Spleen (tissue), 11 donors: Measurements from ENCODE around the gene HBM. TPM values are rescaled to one million over a fixed set of nuclear protein-coding genes. Genes with fewer than 3 reads are reported as not detected.
"Not testable (repeated sequence)": the region's sequence is repeated elsewhere in the genome, so short reads cannot be mapped to it uniquely, and the experiment has no call there.

ENCODE experiments used
- DNase-seq: peaks from one replicate; pipeline ENCODE4 v3.0.0-alpha.2; 2020
- H3K27ac ChIP-seq, 8 donors: fragments of 200-600 bp; sonication (generic) in 7 of 8; 1 replicate in 4 of 8; 2 replicates in 4 of 8; pipeline versions ENCODE4 v1.5.0 to v1.8.0; 2016 to 2021; ENCODE audit warnings: inconsistent platforms in 4 of 8, mild to moderate bottlenecking in 4 of 8, moderate library complexity in 1 of 8
- H3K27me3 ChIP-seq, 7 donors: fragments of 200-600 bp; sonication (generic) in 6 of 7; replicated peaks in 1 of 7; 1 replicate in 4 of 7; 2 replicates in 3 of 7; pipeline versions ENCODE4 v1.5.0 to v1.8.0; 2016 to 2021; ENCODE audit warnings: inconsistent platforms in 3 of 7, mild to moderate bottlenecking in 1 of 7
- H3K36me3 ChIP-seq, 6 donors: fragments of 200-600 bp; sonication (generic) in 5 of 6; 1 replicate in 4 of 6; 2 replicates in 2 of 6; pipeline versions ENCODE4 v1.5.0 to v1.8.0; 2016 to 2021; ENCODE audit warnings: inconsistent platforms in 2 of 6
- H3K4me1 ChIP-seq, 6 donors: fragments of 200-600 bp; sonication (generic) in 5 of 6; 1 replicate in 3 of 6; 2 replicates in 3 of 6; pipeline versions ENCODE4 v1.5.0 to v1.8.0; 2016 to 2021; ENCODE audit warnings: inconsistent platforms in 3 of 6
- H3K4me3 ChIP-seq, 8 donors: fragments of 200-600 bp; sonication (generic) in 7 of 8; 1 replicate in 4 of 8; 2 replicates in 4 of 8; pipeline versions ENCODE4 v1.5.0 to v1.8.0; 2016 to 2021; ENCODE audit warnings: inconsistent platforms in 4 of 8, mild to moderate bottlenecking in 4 of 8, moderate library complexity in 2 of 8
- H3K9me3 ChIP-seq, 8 donors: fragments of 200-600 bp; sonication (generic) in 7 of 8; 1 replicate in 4 of 8; 2 replicates in 4 of 8; pipeline versions ENCODE4 v1.5.0 to v1.8.0; 2016 to 2021; ENCODE audit warnings: inconsistent platforms in 4 of 8
- CTCF ChIP-seq, 11 experiments: fragments of 200-600 bp in 7 of 11; fragments of 450-650 bp in 4 of 11; sonication (generic) in 4 of 11; IDR thresholded peaks in 8 of 11; conservative IDR thresholded peaks in 3 of 11; 1 replicate in 7 of 11; 2 replicates in 4 of 11; pipeline versions ENCODE4 v1.4.0 to v1.8.0; 2016 to 2021; ENCODE audit warnings: antibody characterized with exemption in 11 of 11, inconsistent platforms in 4 of 11, mild to moderate bottlenecking in 1 of 11
- POLR2A ChIP-seq, 3 donors: fragments of 450-650 bp; IDR thresholded peaks; one replicate each; pipeline ENCODE4 v1.5.1; 2017; ENCODE audit warnings: antibody characterized with exemption in 3 of 3, mild to moderate bottlenecking in 1 of 3
- POLR2AphosphoS5 ChIP-seq, 3 donors: sonication (generic); formaldehyde crosslinking; IDR thresholded peaks; one replicate each; pipeline ENCODE4 v1.5.1; 2017; ENCODE audit warnings: antibody characterized with exemption in 3 of 3
- WGBS, 5 donors: extraction: QIAGEN DNeasy Blood & Tissue Kit in 3 of 5; methylation state at CpG; one replicate each; pipeline versions ENCODE4 v1.1.5 to v1.1.7; 2013 to 2018; 5-methylcytosine and 5-hydroxymethylcytosine counted together
- intact Hi-C: fragments of 100-400 bp; cut with DNase I; formaldehyde crosslinking; loops from one replicate; pipeline ENCODE4 v1.15.0; 2023; ENCODE audit warnings: low total_unique reads
- polyA plus RNA-seq, 3 donors: library from polyadenylated mRNA; stranded (reverse); fragments of 200-250 nt; gene quantifications; one replicate each; pipeline ENCODE4 v1.2.1, GENCODE V29; 2013
- total RNA-seq, 7 donors: library from RNA; depleted of rRNA in 3 of 7; stranded (reverse); fragments of >200 nt in 3 of 7; fragmentation: NEBNext Ultra II Directional in 4 of 7; extraction: Animal tissue kit (Norgen Biotek cat#: 25700) in 4 of 7; gene quantifications; one replicate each; pipeline versions ENCODE4 v1.1.0 to v1.2.1, GENCODE V29; 2016 to 2021
- donor health status: healthy with polysubstance abuse.
- donor health status: DM: no; HTN: no; CAD: no; lungs with moderate emphysema.
- donor health status: DM: no; HTN: no; CAD: no.
- donor health status: Bipolar disorder and iron deficiency.
- donor health status: healthy.
- donor health status: DM: no; HTN: no; CAD: no.
- donor health status: DM: yes; HTN: yes; CAD: no.

The HBM gene
- total and polyA plus RNA-seq, 10 donors = 0.20 to 96.6 (median 2.9) TPM; not detected in 1

- Histone ChIP-seq H3K4me3 (no peak overlapping the region), H3K9me3 (no peaks in the 10 kb centered on the region), H3K36me3 (no peaks in the 10 kb centered on the region), H3K27ac (no peak overlapping the region), H3K4me1 (no peaks in the 10 kb centered on the region), H3K27me3 (peaks cover 0 to 17% (median 0%) of the 10 kb centered on the region in 7 donors)
- 79 to 90% (median 85%) methylated on average over 14 of the region's 14 CpGs for WGBS, 5 donors
- peak; percentile 1 for DNase-seq
- intact Hi-C loops = no loop called here
- TF ChIP-seq CTCF (IDR thresholded peaks at IDR 0.05 in 8 of 11, conservative IDR thresholded peaks at IDR 0.05 in 3 of 11) = no peak
- no peak for TF ChIP-seq POLR2A (IDR thresholded peaks at IDR 0.05)
- no peak for TF ChIP-seq POLR2AphosphoS5 (IDR thresholded peaks at IDR 0.05)
Observed at GRCh38 chr16:144797-145252, 21.0 kb upstream of the HBM start.

GRCh38 chr16:146646-147045 lies 19.1 kb upstream of the HBM start:
- H3K27ac ChIP-seq = no peak overlapping the region
- intact Hi-C loops = no loop called here
- no peak overlapping the region for H3K4me3 ChIP-seq
- TF ChIP-seq POLR2A (IDR thresholded peaks at IDR 0.05) = no peak
- H3K9me3 ChIP-seq = no peaks in the 10 kb centered on the region
- no peaks in the 10 kb centered on the region for H3K4me1 ChIP-seq
- H3K36me3 ChIP-seq = no peaks in the 10 kb centered on the region
- peaks cover 0 to 26% (median 6%) of the 10 kb centered on the region in 7 donors for H3K27me3 ChIP-seq
- no peak for DNase-seq
- WGBS, 5 donors = 84 to 94% (median 90%) methylated on average over 2 of the region's 2 CpGs

GRCh38 chr16:149024-149660 lies 16.6 kb upstream of the HBM start:
- H3K27me3 ChIP-seq = peaks cover 0 to 15% (median 6%) of the 10 kb centered on the region in 7 donors
- intact Hi-C loops = no loop called here
- 41 to 57% (median 50%) methylated on average over 9 of the region's 9 CpGs for WGBS, 5 donors
- peak; percentile 41 for DNase-seq
- H3K4me1 ChIP-seq = peaks cover 0 to under 1% (median under 1%) of the 10 kb centered on the region in 6 donors
- no peak for TF ChIP-seq CTCF (IDR thresholded peaks at IDR 0.05 in 8 of 11, conservative IDR thresholded peaks at IDR 0.05 in 3 of 11)
- TF ChIP-seq POLR2AphosphoS5 (IDR thresholded peaks at IDR 0.05) = no peak
- TF ChIP-seq POLR2A (IDR thresholded peaks at IDR 0.05) = no peak
- no peak overlapping the region for H3K27ac ChIP-seq
- no peaks in the 10 kb centered on the region for H3K9me3 ChIP-seq
- no peak overlapping the region for H3K4me3 ChIP-seq
- no peaks in the 10 kb centered on the region for H3K36me3 ChIP-seq

GRCh38 chr16:152141-153128 lies 13.3 kb upstream of the HBM start, which contains the start of gene HBZ:
Gene HBZ (plus strand): TSS chr16:152644. CDS start chr16:152910, 266 bp downstream.
- WGBS, 5 donors = 73 to 85% (median 78%) methylated on average over 17 of the region's 17 CpGs
- DNase-seq = peak; percentile 25
- peaks cover 0 to 45% (median 19%) of the 10 kb centered on the region in 7 donors for H3K27me3 ChIP-seq
- no peak within 1 kb of the TSS for H3K27ac ChIP-seq
- intact Hi-C loops = no loop called here
- peaks cover 6 to 12% (median 10%) of the 10 kb centered on the region in 6 donors for H3K4me1 ChIP-seq
- H3K9me3 ChIP-seq = no peaks in the 10 kb centered on the region
- TF ChIP-seq CTCF (IDR thresholded peaks at IDR 0.05 in 8 of 11, conservative IDR thresholded peaks at IDR 0.05 in 3 of 11) (no peak), POLR2A (IDR thresholded peaks at IDR 0.05) (no peak), POLR2AphosphoS5 (IDR thresholded peaks at IDR 0.05) (no peak)
- no peak within 1 kb of the TSS for H3K4me3 ChIP-seq
- H3K36me3 ChIP-seq = no peaks in the 10 kb centered on the region

- H3K4me3 ChIP-seq, DNase-seq, H3K36me3 ChIP-seq, H3K9me3 ChIP-seq, intact Hi-C loops, H3K27ac ChIP-seq: not testable (repeated sequence)
- WGBS, 5 donors = 56 to 84% (median 60%) methylated on average over 3 to 4 of the region's 6 CpGs
- Histone ChIP-seq H3K27me3 (peaks cover 0 to 52% (median 19%) of the 10 kb centered on the region in 7 donors), H3K4me1 (peaks cover 6 to 12% (median 10%) of the 10 kb centered on the region in 6 donors)
Observed at GRCh38 chr16:153129-153521, 12.7 kb upstream of the HBM start.

- 0% methylated on average over 4 of the region's 74 CpGs; no CpG with 5 or more reads in 4 of the 5 donors for WGBS, 5 donors
- Histone ChIP-seq H3K27me3 (peaks cover 0 to 57% (median 21%) of the 10 kb centered on the region in 7 donors), H3K4me1 (peaks cover 6 to 12% (median 10%) of the 10 kb centered on the region in 6 donors)
- intact Hi-C loops, H3K27ac ChIP-seq, H3K9me3 ChIP-seq, H3K4me3 ChIP-seq, DNase-seq, H3K36me3 ChIP-seq: not testable (repeated sequence)
Observed at GRCh38 chr16:153550-154216, 12.1 kb upstream of the HBM start.
